HepG2 (cell line): ENCODE data around the gene ADSS1. TPM values are rescaled to one million over a fixed set of nuclear protein-coding genes. Genes with fewer than 3 reads are reported as not detected.

Source experiments
- BRCA1 ChIP-seq: sonication (generic); formaldehyde crosslinking; IDR thresholded peaks from 2 replicates; pipeline ENCODE4 v1.4.0; 2020; ENCODE audit warnings: missing genetic modification reagents
- CBX1 ChIP-seq: IDR thresholded peaks from one replicate; pipeline ENCODE4 v1.6.1; 2016; ENCODE audit warnings: antibody characterized with exemption, low read depth
- CHCHD3 ChIP-seq: sonication (generic); formaldehyde crosslinking; IDR thresholded peaks from 2 replicates; pipeline ENCODE4 v1.8.0; 2022; ENCODE audit warnings: mild to moderate bottlenecking, missing genetic modification reagents, moderate library complexity
- HES4 ChIP-seq: sonication (generic); formaldehyde crosslinking; IDR thresholded peaks from 2 replicates; pipeline ENCODE4 v1.9.0; 2021; ENCODE audit warnings: mild to moderate bottlenecking, missing genetic modification reagents, borderline replicate concordance
- RBM22 ChIP-seq: fragments of 200-400 bp; formaldehyde crosslinking; optimal IDR thresholded peaks from 2 replicates; pipeline ENCODE3; 2017; ENCODE audit warnings: mild to moderate bottlenecking, low read length, moderate library complexity
- RFX1 ChIP-seq: fragments of 450-650 bp; IDR thresholded peaks from 2 replicates; pipeline ENCODE4 v1.6.1; 2017
- SUZ12 ChIP-seq: fragments of 150-350 bp; IDR thresholded peaks from 2 replicates; pipeline ENCODE4 v1.6.1; 2014; ENCODE audit warnings: low read depth, low read length
- YEATS4 ChIP-seq: sonication (generic); formaldehyde crosslinking; IDR thresholded peaks from 2 replicates; pipeline ENCODE4 v1.4.0; 2020; ENCODE audit warnings: missing genetic modification reagents, borderline replicate concordance
- ZBTB14 ChIP-seq: sonication (generic); formaldehyde crosslinking; IDR thresholded peaks from 2 replicates; pipeline ENCODE4 v1.4.0; 2020; ENCODE audit warnings: missing genetic modification reagents
- ZNF275 ChIP-seq: sonication (generic); formaldehyde crosslinking; IDR thresholded peaks from 2 replicates; pipeline ENCODE4 v1.8.0; 2022; ENCODE audit warnings: missing genetic modification reagents, mild to moderate bottlenecking, inconsistent platforms, borderline replicate concordance
- ZNF432 ChIP-seq: sonication (generic); formaldehyde crosslinking; IDR thresholded peaks from 2 replicates; pipeline ENCODE4 v1.5.0; 2020; ENCODE audit warnings: missing genetic modification reagents, mild to moderate bottlenecking, borderline replicate concordance
- ZNF574 ChIP-seq: sonication (generic); formaldehyde crosslinking; IDR thresholded peaks from 2 replicates; pipeline ENCODE4 v1.4.0; 2020; ENCODE audit warnings: missing genetic modification reagents
- ZNF687 ChIP-seq: sonication (generic); formaldehyde crosslinking; IDR thresholded peaks from 2 replicates; pipeline ENCODE4 v1.5.1; 2020; ENCODE audit warnings: mild to moderate bottlenecking, missing genetic modification reagents, moderate library complexity
- ZNF740 ChIP-seq: sonication (generic); formaldehyde crosslinking; IDR thresholded peaks from 2 replicates; pipeline ENCODE4 v1.4.0; 2020; ENCODE audit warnings: missing genetic modification reagents
- ZNF773 ChIP-seq: sonication (generic); formaldehyde crosslinking; IDR thresholded peaks from 2 replicates; pipeline ENCODE4 v1.4.0; 2020; ENCODE audit warnings: missing genetic modification reagents, borderline replicate concordance
- ZNF792 ChIP-seq: IDR thresholded peaks from 2 replicates; pipeline ENCODE4 v1.6.1; 2016
- polyA plus RNA-seq, 8 experiments: library from polyadenylated mRNA; depleted of rRNA in 3 of 8; stranded (reverse) in 7 of 8; unstranded in 1 of 8; fragments of >200 nt; fragmentation: Illumina TruSeq in 4 of 8; extraction: Trizol in 4 of 8; gene quantifications; 2 replicates each; pipeline versions ENCODE4 v1.2.1 to v1.2.3, GENCODE V29; 2011 to 2016; ENCODE audit warnings: low read depth in 4 of 8, missing spikeins in 1 of 8, mixed read lengths in 1 of 8; ENCODE audit not compliant: insufficient read depth in 1 of 8
- total RNA-seq, 5 experiments: library from RNA; depleted of rRNA; stranded (reverse); fragments of >200 nt; fragmentation: Illumina TruSeq; extraction: Trizol; gene quantifications; 2 replicates each; pipeline ENCODE4 v1.2.3, GENCODE V29; 2016; ENCODE audit warnings: low read depth in 1 of 5

The ADSS1 gene
- total and polyA plus RNA-seq, 2 of the 13 experiments (the other 11 are each of a cell fraction or from before 2014, with no cell fraction given) = 1.0 to 36.7 TPM

- peak; percentile 3; the same call in 1 of the 2 replicates for TF ChIP-seq ZNF687 (CRISPR knock-in tag)
- TF ChIP-seq HES4 (CRISPR knock-in tag) = peak; percentile 28; the same call in 1 of the 2 replicates
- no peak for TF ChIP-seq ZNF432 (CRISPR knock-in tag)
- peak; percentile 39; the same call in 1 of the 2 replicates for TF ChIP-seq ZNF574 (CRISPR knock-in tag)
- no peak for TF ChIP-seq RBM22
- 0 out of 2 replicates have a peak, but pooled peaks have one; percentile 48 for TF ChIP-seq ZNF740
- TF ChIP-seq SUZ12 = no peak
- TF ChIP-seq YEATS4 (CRISPR knock-in tag) = peak; percentile 45; the same call in 1 of the 2 replicates
- no peak for TF ChIP-seq RFX1
- no peak for TF ChIP-seq ZNF792 (CRISPR knock-in tag)
- TF ChIP-seq CHCHD3 (CRISPR knock-in tag) = 0 out of 2 replicates have a peak, but pooled peaks have one; percentile 75
- TF ChIP-seq ZNF275 (CRISPR knock-in tag) = peak; percentile 55; the same call in 1 of the 2 replicates
- peak; percentile 37 for TF ChIP-seq CBX1
- peak; percentile 16; the same call in 1 of the 2 replicates for TF ChIP-seq ZBTB14 (CRISPR knock-in tag)
- 0 out of 2 replicates have a peak, but pooled peaks have one; percentile 40 for TF ChIP-seq BRCA1 (CRISPR knock-in tag)
- TF ChIP-seq ZNF773 = no peak
Measured at GRCh38 chr14:104689109-104689880, 34.7 kb upstream of the ADSS1 start, which contains the start of gene INF2 (continued).
